VCaP (cell line): ENCODE measurements around the gene SPTY2D1.
"Not testable (repeated sequence)": the region's sequence is repeated elsewhere in the genome, so short reads cannot be mapped to it uniquely, and the experiment has no call there.

ENCODE experiments used
- H3K27ac ChIP-seq: fragments of 450-650 bp; 2 replicates; pipeline ENCODE4 v1.5.1; 2017
- CTCF ChIP-seq: fragments of 450-650 bp; conservative IDR thresholded peaks from 2 replicates; pipeline ENCODE4 v1.5.1; 2017; ENCODE audit warnings: mild to moderate bottlenecking, moderate library complexity

The SPTY2D1 gene

GRCh38 chr11:18594999-18595749 lies 39.0 kb downstream of the SPTY2D1 start:
- no peak for TF ChIP-seq CTCF

GRCh38 chr11:18594088-18594487 lies 40.1 kb downstream of the SPTY2D1 start:
- not testable (repeated sequence) for H3K27ac ChIP-seq

More at GRCh38 chr11:18594999-18595749, 39.0 kb downstream of the SPTY2D1 start:
- H3K27ac ChIP-seq, result no peak overlapping the region

GRCh38 chr11:18590571-18590970 lies 43.6 kb downstream of the SPTY2D1 start:
- H3K27ac ChIP-seq, result no peak overlapping the region; the same call in 1 of the 2 replicates
- TF ChIP-seq CTCF, result no peak

- H3K27ac ChIP-seq, result peak within 1 kb of the TSS; percentile 85
- TF ChIP-seq CTCF, result no peak
Measured at GRCh38 chr11:18588297-18589252, 45.6 kb downstream of the SPTY2D1 start, which contains the start of gene UEVLD. Gene UEVLD (minus strand): TSS chr11:18588734. CDS start chr11:18588654, 80 bp downstream.

- no peak overlapping the region for H3K27ac ChIP-seq
- TF ChIP-seq CTCF, result no peak
Measured at GRCh38 chr11:18581825-18582224, 52.3 kb downstream of the SPTY2D1 start.

GRCh38 chr11:18580113-18580766 lies 53.9 kb downstream of the SPTY2D1 start:
- peak overlapping the region; percentile 68 for H3K27ac ChIP-seq
- no peak for TF ChIP-seq CTCF

GRCh38 chr11:18578975-18579598 lies 55.1 kb downstream of the SPTY2D1 start:
- peak overlapping the region; percentile 68 for H3K27ac ChIP-seq
- no peak for TF ChIP-seq CTCF
